Prostate gland (tissue), 2 donors: ENCODE measurements around the gene SLC35F3. TPM values are rescaled to one million over a fixed set of nuclear protein-coding genes. Genes with fewer than 3 reads are reported as not detected.

Experiments
- DNase-seq: peaks from one replicate; pipeline ENCODE4 v3.0.0-alpha.2; 2019; ENCODE audit warnings: low spot score
- H3K27ac ChIP-seq, 2 donors: fragments of 200-600 bp; sonication (generic); 2 replicates each; pipeline ENCODE4 v1.5.1; 2017 to 2019
- H3K27me3 ChIP-seq: fragments of 200-600 bp; sonication (generic); replicated peaks from 2 replicates; pipeline ENCODE4 v1.5.1; 2019; ENCODE audit not compliant: insufficient read depth
- H3K36me3 ChIP-seq, 2 donors: fragments of 200-600 bp; sonication (generic); 1 replicate in 1 of 2; 2 replicates in 1 of 2; pipeline versions ENCODE4 v1.5.1 to v1.8.1; 2017 to 2019
- H3K4me1 ChIP-seq: fragments of 200-600 bp; sonication (generic); replicated peaks from 2 replicates; pipeline ENCODE4 v1.5.1; 2019
- H3K4me3 ChIP-seq, 2 donors: fragments of 200-600 bp; sonication (generic); 2 replicates each; pipeline ENCODE4 v1.5.1; 2017 to 2019
- H3K9me3 ChIP-seq: fragments of 200-600 bp; sonication (generic); 2 replicates; pipeline ENCODE4 v1.5.1; 2017
- CTCF ChIP-seq, 4 experiments: fragments of 200-600 bp in 2 of 4; fragments of 450-650 bp in 2 of 4; sonication (generic) in 2 of 4; IDR thresholded peaks; 1 replicate in 3 of 4; 2 replicates in 1 of 4; pipeline ENCODE4 v1.5.1; 2016 to 2019; ENCODE audit warnings: antibody characterized with exemption in 4 of 4, mild to moderate bottlenecking in 2 of 4, moderate library complexity in 2 of 4
- POLR2A ChIP-seq: fragments of 450-650 bp; IDR thresholded peaks from one replicate; pipeline ENCODE4 v1.6.1; 2016; ENCODE audit warnings: antibody characterized with exemption, mild to moderate bottlenecking
- POLR2AphosphoS5 ChIP-seq: sonication (generic); formaldehyde crosslinking; IDR thresholded peaks from one replicate; pipeline ENCODE4 v1.6.1; 2017; ENCODE audit warnings: antibody characterized with exemption
- WGBS: methylation state at CpG from one replicate; pipeline ENCODE4 v1.1.5; 2018; 5-methylcytosine and 5-hydroxymethylcytosine counted together
- intact Hi-C: fragments of 100-400 bp; cut with DNase I; formaldehyde crosslinking; loops from one replicate; pipeline ENCODE4 v1.14.2; 2022
- total RNA-seq, 2 donors: library from RNA; depleted of rRNA; stranded (reverse); fragments of >200 nt; gene quantifications; one replicate each; pipeline ENCODE4 v1.1.0, GENCODE V29; 2016

SLC35F3 gene
- total RNA-seq, 2 donors from 2014 or later: 0.34 to 0.64 TPM

- no peaks in the 10 kb centered on the region for H3K36me3 ChIP-seq
- no peak overlapping the region for H3K27ac ChIP-seq
- no peaks in the 10 kb centered on the region for H3K4me1 ChIP-seq
- intact Hi-C loops: loop anchor here (10.0 kb wide), 1 partner anchor 625 kb away; no protein-coding TSS in a partner anchor
- 63% methylated on average over 3 of the region's 3 CpGs for WGBS
- TF ChIP-seq POLR2AphosphoS5: no peak
- TF ChIP-seq POLR2A: no peak
- TF ChIP-seq CTCF (IDR thresholded peaks at IDR 0.05): no peak
- no peak overlapping the region for H3K4me3 ChIP-seq
- no peaks in the 10 kb centered on the region for H3K9me3 ChIP-seq
- DNase-seq: no peak
- H3K27me3 ChIP-seq: no peaks in the 10 kb centered on the region
Observed at GRCh38 chr1:234069760-234070159, 165.3 kb downstream of the SLC35F3 start.

- TF ChIP-seq POLR2AphosphoS5: no peak
- H3K4me1 ChIP-seq: no peaks in the 10 kb centered on the region
- intact Hi-C loops: no loop called here
- no peak overlapping the region for H3K27ac ChIP-seq
- no peaks in the 10 kb centered on the region for H3K27me3 ChIP-seq
- WGBS: 82% methylated on average over 3 of the region's 3 CpGs
- H3K36me3 ChIP-seq: no peaks in the 10 kb centered on the region
- H3K9me3 ChIP-seq: no peaks in the 10 kb centered on the region
- no peak for DNase-seq
- H3K4me3 ChIP-seq: no peak overlapping the region
Observed at GRCh38 chr1:234072793-234073192, 168.3 kb downstream of the SLC35F3 start.

- no peaks in the 10 kb centered on the region for H3K36me3 ChIP-seq
- H3K27ac ChIP-seq: no peak overlapping the region
- H3K9me3 ChIP-seq: no peaks in the 10 kb centered on the region
- H3K4me1 ChIP-seq: no peaks in the 10 kb centered on the region
- no peak for DNase-seq
- no peaks in the 10 kb centered on the region for H3K27me3 ChIP-seq
- WGBS: 97% methylated on average over 1 of the region's 1 CpG
- H3K4me3 ChIP-seq: no peak overlapping the region
- intact Hi-C loops: no loop called here
- TF ChIP-seq POLR2AphosphoS5: no peak
- TF ChIP-seq CTCF (IDR thresholded peaks at IDR 0.05): no peak
- TF ChIP-seq POLR2A: no peak
Observed at GRCh38 chr1:234078143-234078542, 173.7 kb downstream of the SLC35F3 start.

GRCh38 chr1:234079896-234080295, 175.4 kb downstream of the SLC35F3 start:
- TF ChIP-seq POLR2AphosphoS5: no peak
- TF ChIP-seq POLR2A: no peak
- DNase-seq: no peak
- no peaks in the 10 kb centered on the region for H3K9me3 ChIP-seq
- WGBS: 3% methylated on average over 3 of the region's 3 CpGs
- H3K4me3 ChIP-seq: no peak overlapping the region
- no peaks in the 10 kb centered on the region for H3K4me1 ChIP-seq
- intact Hi-C loops: no loop called here
- H3K27ac ChIP-seq: no peak overlapping the region
- no peaks in the 10 kb centered on the region for H3K36me3 ChIP-seq
- no peaks in the 10 kb centered on the region for H3K27me3 ChIP-seq

- DNase-seq: no peak
- intact Hi-C loops: no loop called here
- Histone ChIP-seq H3K27ac (no peak overlapping the region), H3K27me3 (no peaks in the 10 kb centered on the region), H3K4me1 (no peaks in the 10 kb centered on the region), H3K9me3 (no peaks in the 10 kb centered on the region), H3K4me3 (no peak overlapping the region), H3K36me3 (no peaks in the 10 kb centered on the region)
- 78% methylated on average over 2 of the region's 2 CpGs for WGBS
- TF ChIP-seq CTCF (IDR thresholded peaks at IDR 0.05): no peak
Observed at GRCh38 chr1:234083460-234083859, 179.0 kb downstream of the SLC35F3 start.

- Histone ChIP-seq H3K36me3 (no peaks in the 10 kb centered on the region), H3K27me3 (no peaks in the 10 kb centered on the region), H3K4me3 (no peak overlapping the region), H3K27ac (no peak overlapping the region), H3K4me1 (no peaks in the 10 kb centered on the region), H3K9me3 (no peaks in the 10 kb centered on the region)
- 69% methylated on average over 3 of the region's 3 CpGs for WGBS
- intact Hi-C loops: no loop called here
- no peak for DNase-seq
- TF ChIP-seq POLR2AphosphoS5 (no peak), POLR2A (no peak), CTCF (IDR thresholded peaks at IDR 0.05) (no peak)
Observed at GRCh38 chr1:234089396-234089795, 184.9 kb downstream of the SLC35F3 start.
